SH-SY5Y (cell line): ENCODE measurements around the gene BMPR1B.

Source experiments
- GATA2 ChIP-seq: IDR thresholded peaks from 2 replicates; pipeline ENCODE4 v1.6.1; 2011; ENCODE audit warnings: mild to moderate bottlenecking, low read depth, low read length
- GATA3 ChIP-seq: IDR thresholded peaks from 2 replicates; pipeline ENCODE4 v1.6.1; 2011; ENCODE audit warnings: low read depth, mild to moderate bottlenecking, low read length, moderate library complexity

DNA sequence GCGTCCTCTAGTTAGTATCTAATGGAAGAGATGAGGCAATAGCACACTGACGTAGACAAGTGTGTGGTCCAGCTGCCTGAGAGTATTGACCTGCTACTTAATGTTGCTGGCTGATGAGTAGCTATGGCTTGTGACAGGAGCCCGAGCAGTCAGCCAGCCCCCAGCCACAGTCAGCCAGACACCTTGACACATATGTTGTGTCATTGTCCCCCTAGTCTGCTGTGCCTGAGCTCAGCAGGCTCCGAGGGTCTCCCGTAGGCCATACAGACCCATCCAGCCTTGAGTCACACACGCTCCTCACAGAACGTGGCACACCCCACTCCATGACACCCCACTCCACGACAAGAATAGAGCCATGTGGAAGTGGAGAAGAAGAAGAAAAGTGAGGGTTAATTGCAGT, 428.9 kb downstream of the BMPR1B start:
- TF ChIP-seq GATA2 (no peak), GATA3 (no peak)
